Measurements from ENCODE around the gene KRTAP16-1. TPM values are rescaled to one million over a fixed set of nuclear protein-coding genes. Genes with fewer than 3 reads are reported as not detected.
A peak's percentile ranks its signal among the peaks of the same experiment; 100 is the strongest.
"Not testable (repeated sequence)": the region's sequence is repeated elsewhere in the genome, so short reads cannot be mapped to it uniquely, and the experiment has no call there.

Gene KRTAP16-1
- total RNA-seq, result not detected
- long read RNA-seq, result 0 reads

- H3K27me3 ChIP-seq (ENCODE audit: low read depth), result peaks cover 8% of the 10 kb centered on the region
- peaks cover 11% of the 10 kb centered on the region for H3K4me1 ChIP-seq
- H3K36me3 ChIP-seq, result no peaks in the 10 kb centered on the region
- peak within 1 kb of the TSS; percentile 37 for H3K27ac ChIP-seq
- H3K9me3 ChIP-seq, result no peaks in the 10 kb centered on the region
- H3K4me3 ChIP-seq, result no peak within 1 kb of the TSS
- intact Hi-C loops (cut with DNase I), result no loop called here
- ATAC-seq (peak; percentile 45), DNase-seq (no peak)
- TF ChIP-seq CTCF (IDR thresholded peaks at IDR 0.05), result no peak
These were observed at the start of gene KRTAP16-1 for GRCh38 chr17:41308918-41309359. Gene KRTAP16-1 (minus strand): TSS chr17:41309309. CDS start chr17:41309253, 56 bp downstream.

GRCh38 chr17:41354536-41354935, 45.4 kb upstream of the KRTAP16-1 start:
- ATAC-seq (no peak), DNase-seq (no peak)
- no peak for TF ChIP-seq CTCF (IDR thresholded peaks at IDR 0.05)
- H3K27me3 ChIP-seq (ENCODE audit: low read depth), result peaks cover 7% of the 10 kb centered on the region
- H3K9me3 ChIP-seq, result no peaks in the 10 kb centered on the region
- no peaks in the 10 kb centered on the region for H3K4me1 ChIP-seq
- intact Hi-C loops (cut with DNase I), result no loop called here
- H3K36me3 ChIP-seq, result no peaks in the 10 kb centered on the region
- no peak overlapping the region for H3K27ac ChIP-seq
- no peak overlapping the region for H3K4me3 ChIP-seq

GRCh38 chr17:41352597-41353366, 43.7 kb upstream of the KRTAP16-1 start:
- Histone ChIP-seq H3K9me3 (no peaks in the 10 kb centered on the region), H3K36me3 (no peaks in the 10 kb centered on the region), H3K27me3 (ENCODE audit: low read depth) (peaks cover 7% of the 10 kb centered on the region), H3K27ac (no peak overlapping the region), H3K4me3 (no peak overlapping the region), H3K4me1 (no peaks in the 10 kb centered on the region)
- DNase-seq (no peak), ATAC-seq (no peak)
- intact Hi-C loops (cut with DNase I), result no loop called here
- TF ChIP-seq CTCF (IDR thresholded peaks at IDR 0.05), result no peak

- intact Hi-C loops (cut with DNase I), result no loop called here
- no peak for ATAC-seq
- H3K36me3 ChIP-seq, result no peaks in the 10 kb centered on the region
These were observed 42.1 kb upstream of the KRTAP16-1 start for GRCh38 chr17:41351177-41351576.

GRCh38 chr17:41350381-41350878, 41.3 kb upstream of the KRTAP16-1 start, which contains the start of gene KRT33A:
Gene KRT33A (minus strand): TSS chr17:41350828. CDS start chr17:41350767, 61 bp downstream.
- H3K4me1 ChIP-seq; intact Hi-C loops (cut with DNase I); H3K27ac ChIP-seq; ATAC-seq; H3K4me3 ChIP-seq; H3K9me3 ChIP-seq; H3K36me3 ChIP-seq; DNase-seq; H3K27me3 ChIP-seq (ENCODE audit: low read depth): not testable (repeated sequence)

More at GRCh38 chr17:41351177-41351576, 42.1 kb upstream of the KRTAP16-1 start:
- TF ChIP-seq CTCF (IDR thresholded peaks at IDR 0.05), result no peak
- no peak for DNase-seq
- H3K9me3 ChIP-seq, result no peaks in the 10 kb centered on the region
- no peak overlapping the region for H3K4me3 ChIP-seq
- H3K4me1 ChIP-seq, result no peaks in the 10 kb centered on the region
- no peak overlapping the region for H3K27ac ChIP-seq
- peaks cover 7% of the 10 kb centered on the region for H3K27me3 ChIP-seq (ENCODE audit: low read depth)
